ENCODE results near the gene PRKAR1B. TPM values are rescaled to one million over a fixed set of nuclear protein-coding genes. Genes with fewer than 3 reads are reported as not detected.

The PRKAR1B gene
- total RNA-seq, 2 donors from 2014 or later = 15.1 to 15.9 TPM

- peaks cover 3 to 11% of the 10 kb centered on the region in 2 donors for H3K9me3 ChIP-seq
- no peak overlapping the region for H3K27ac ChIP-seq
- TF ChIP-seq CTCF (IDR thresholded peaks at IDR 0.05) = no peak
- H3K36me3 ChIP-seq = no peaks in the 10 kb centered on the region
- DNase-seq (ENCODE audit: low spot score) = no peak
- H3K4me3 ChIP-seq = no peak overlapping the region
- peaks cover 0 to 5% of the 10 kb centered on the region in 2 donors for H3K4me1 ChIP-seq
- no peaks in the 10 kb centered on the region for H3K27me3 ChIP-seq
Observed at GRCh38 chr7:707296-708000, 19.6 kb downstream of the PRKAR1B start.

- no peak for DNase-seq (ENCODE audit: low spot score)
- no peak overlapping the region for H3K4me3 ChIP-seq
- H3K27ac ChIP-seq = no peak overlapping the region
- no peaks in the 10 kb centered on the region for H3K36me3 ChIP-seq
- no peak for TF ChIP-seq CTCF (IDR thresholded peaks at IDR 0.05)
- peaks cover 0 to 5% of the 10 kb centered on the region in 2 donors for H3K4me1 ChIP-seq
- H3K27me3 ChIP-seq = no peaks in the 10 kb centered on the region
- H3K9me3 ChIP-seq = peaks cover 3 to 11% of the 10 kb centered on the region in 2 donors
Observed at GRCh38 chr7:706721-707120, 20.4 kb downstream of the PRKAR1B start.

GRCh38 chr7:703049-703448 is 24.0 kb downstream of the PRKAR1B start:
- Histone ChIP-seq H3K36me3 (no peaks in the 10 kb centered on the region), H3K4me1 (peaks cover 0 to 12% of the 10 kb centered on the region in 2 donors), H3K4me3 (no peak overlapping the region), H3K27me3 (no peaks in the 10 kb centered on the region), H3K9me3 (peaks cover 3 to 11% of the 10 kb centered on the region in 2 donors), H3K27ac (no peak overlapping the region)
- TF ChIP-seq CTCF (IDR thresholded peaks at IDR 0.05) = no peak
- DNase-seq (ENCODE audit: low spot score) = no peak

- Histone ChIP-seq H3K27ac (no peak overlapping the region), H3K4me1 (peaks cover 0 to 21% of the 10 kb centered on the region in 2 donors), H3K4me3 (no peak overlapping the region), H3K9me3 (peaks cover 3 to 11% of the 10 kb centered on the region in 2 donors), H3K27me3 (no peaks in the 10 kb centered on the region), H3K36me3 (no peaks in the 10 kb centered on the region)
- no peak for DNase-seq (ENCODE audit: low spot score)
- no peak for TF ChIP-seq CTCF (IDR thresholded peaks at IDR 0.05)
Observed at GRCh38 chr7:701086-701671, 25.9 kb downstream of the PRKAR1B start.

- no peaks in the 10 kb centered on the region for H3K27me3 ChIP-seq
- H3K27ac ChIP-seq = no peak overlapping the region
- peaks cover 0 to 21% of the 10 kb centered on the region in 2 donors for H3K4me1 ChIP-seq
- H3K36me3 ChIP-seq = no peaks in the 10 kb centered on the region
- H3K9me3 ChIP-seq = peaks cover 3 to 11% of the 10 kb centered on the region in 2 donors
- no peak overlapping the region for H3K4me3 ChIP-seq
- no peak for TF ChIP-seq CTCF (IDR thresholded peaks at IDR 0.05)
- no peak for DNase-seq (ENCODE audit: low spot score)
Observed at GRCh38 chr7:699476-700170, 27.5 kb downstream of the PRKAR1B start.
